ENCODE data around the gene EFCAB5.
"Not testable (repeated sequence)": the region's sequence is repeated elsewhere in the genome, so short reads cannot be mapped to it uniquely, and the experiment has no call there.

The EFCAB5 gene

GRCh38 chr17:30084788-30085187, 143.4 kb downstream of the EFCAB5 start:
- DNase-seq = no peak
- in situ Hi-C loops (cut with MboI; ENCODE audit: low pct_unique_long_range_greater_than_20kb, low sequenced_read_pairs) = loop anchor here (25.0 kb wide), 3 partner anchors 97 to 472 kb away; partner anchors contain the start of gene CORO6

GRCh38 chr17:30086896-30087295, 145.5 kb downstream of the EFCAB5 start:
- in situ Hi-C loops (cut with MboI; ENCODE audit: low pct_unique_long_range_greater_than_20kb, low sequenced_read_pairs) = loop anchor here (25.0 kb wide), 3 partner anchors 100 to 475 kb away; partner anchors contain the start of gene CORO6
- peak; percentile 23 for DNase-seq

- in situ Hi-C loops (cut with MboI; ENCODE audit: low pct_unique_long_range_greater_than_20kb, low sequenced_read_pairs) = loop anchor here (25.0 kb wide), 3 partner anchors 100 to 475 kb away; partner anchors contain the start of gene CORO6
- not testable (repeated sequence) for DNase-seq
These were observed 146.0 kb downstream of the EFCAB5 start for GRCh38 chr17:30087431-30087830.

GRCh38 chr17:30091121-30091670, 149.8 kb downstream of the EFCAB5 start:
- in situ Hi-C loops (cut with MboI; ENCODE audit: low pct_unique_long_range_greater_than_20kb, low sequenced_read_pairs) = loop anchor here (25.0 kb wide), 3 partner anchors 104 to 479 kb away; partner anchors contain the start of gene CORO6
- DNase-seq = no peak

GRCh38 chr17:30091771-30092170, 150.3 kb downstream of the EFCAB5 start:
- no peak for DNase-seq
- in situ Hi-C loops (cut with MboI; ENCODE audit: low pct_unique_long_range_greater_than_20kb, low sequenced_read_pairs) = loop anchor here (25.0 kb wide), 3 partner anchors 104 to 479 kb away; partner anchors contain the start of gene CORO6

- in situ Hi-C loops (cut with MboI; ENCODE audit: low pct_unique_long_range_greater_than_20kb, low sequenced_read_pairs) = loop anchor here (25.0 kb wide), 3 partner anchors 106 to 481 kb away; partner anchors contain the start of gene CORO6
- no peak for DNase-seq
These were observed 151.5 kb downstream of the EFCAB5 start for GRCh38 chr17:30092886-30093285.

GRCh38 chr17:30093463-30094147, 152.2 kb downstream of the EFCAB5 start:
- DNase-seq = peak; percentile 93
- in situ Hi-C loops (cut with MboI; ENCODE audit: low pct_unique_long_range_greater_than_20kb, low sequenced_read_pairs) = loop anchor here (25.0 kb wide), 3 partner anchors 106 to 481 kb away; partner anchors contain the start of gene CORO6

- in situ Hi-C loops (cut with MboI; ENCODE audit: low pct_unique_long_range_greater_than_20kb, low sequenced_read_pairs) = loop anchor here (25.0 kb wide), 3 partner anchors 108 to 483 kb away; partner anchors contain the start of gene CORO6
- peak; percentile 81 for DNase-seq
These were observed 154.2 kb downstream of the EFCAB5 start for GRCh38 chr17:30095507-30096244.

- in situ Hi-C loops (cut with MboI; ENCODE audit: low pct_unique_long_range_greater_than_20kb, low sequenced_read_pairs) = no loop called here
- no peak for DNase-seq
These were observed 160.4 kb downstream of the EFCAB5 start for GRCh38 chr17:30101686-30102390.

GRCh38 chr17:30103921-30104320, 162.5 kb downstream of the EFCAB5 start:
- in situ Hi-C loops (cut with MboI; ENCODE audit: low pct_unique_long_range_greater_than_20kb, low sequenced_read_pairs) = no loop called here
- no peak for DNase-seq

GRCh38 chr17:30104575-30105339, 163.3 kb downstream of the EFCAB5 start:
- in situ Hi-C loops (cut with MboI; ENCODE audit: low pct_unique_long_range_greater_than_20kb, low sequenced_read_pairs) = no loop called here
- DNase-seq = peak; percentile 96

- DNase-seq = no peak
- in situ Hi-C loops (cut with MboI; ENCODE audit: low pct_unique_long_range_greater_than_20kb, low sequenced_read_pairs) = no loop called here
These were observed 171.4 kb downstream of the EFCAB5 start for GRCh38 chr17:30112794-30113193.

- no peak for DNase-seq
- in situ Hi-C loops (cut with MboI; ENCODE audit: low pct_unique_long_range_greater_than_20kb, low sequenced_read_pairs) = no loop called here
These were observed 171.8 kb downstream of the EFCAB5 start for GRCh38 chr17:30113213-30113612.

GRCh38 chr17:30116345-30116660, 174.9 kb downstream of the EFCAB5 start:
- no peak for DNase-seq
- in situ Hi-C loops (cut with MboI; ENCODE audit: low pct_unique_long_range_greater_than_20kb, low sequenced_read_pairs) = no loop called here

GRCh38 chr17:30116661-30117551, 175.5 kb downstream of the EFCAB5 start, which contains the start of gene NSRP1:
NSRP1 (plus strand) TSS chr17:30116816; CDS start chr17:30116844, 28 bp downstream.
- in situ Hi-C loops (cut with MboI; ENCODE audit: low pct_unique_long_range_greater_than_20kb, low sequenced_read_pairs) = no loop called here
- DNase-seq = peak; percentile 96

- in situ Hi-C loops (cut with MboI; ENCODE audit: low pct_unique_long_range_greater_than_20kb, low sequenced_read_pairs) = no loop called here
- no peak for DNase-seq
These were observed 176.2 kb downstream of the EFCAB5 start for GRCh38 chr17:30117675-30118081.

GRCh38 chr17:30118635-30119034, 177.2 kb downstream of the EFCAB5 start:
- in situ Hi-C loops (cut with MboI; ENCODE audit: low pct_unique_long_range_greater_than_20kb, low sequenced_read_pairs); DNase-seq: not testable (repeated sequence)
